Memory B cell (primary cell): Measurements from ENCODE around the gene FIBCD1.

Source experiments
- ATAC-seq: fragments of 150-1000 bp; cut with Tn5 transposase; 2 replicates; pipeline ENCODE4 v1.10.0; 2021; ENCODE audit warnings: low read depth, mild to moderate bottlenecking, moderate library complexity
- DNase-seq, 2 donors: peaks; one replicate each; pipeline ENCODE4 v3.0.0; 2022; ENCODE audit warnings: low spot score in 2 of 2
- H3K27ac Mint-ChIP-seq: one replicate; pipeline ENCODE4 v1.8.0; 2022; ENCODE audit warnings: mild to moderate bottlenecking, moderate library complexity, mixed read lengths
- H3K27me3 Mint-ChIP-seq: one replicate; pipeline ENCODE4 v1.8.0; 2022; ENCODE audit warnings: mixed read lengths
- H3K36me3 Mint-ChIP-seq: one replicate; pipeline ENCODE4 v1.8.0; 2022; ENCODE audit warnings: mild to moderate bottlenecking, mixed read lengths
- H3K4me1 Mint-ChIP-seq: one replicate; pipeline ENCODE4 v1.8.0; 2022; ENCODE audit warnings: mixed read lengths
- H3K4me3 Mint-ChIP-seq: one replicate; pipeline ENCODE4 v1.8.0; 2022; ENCODE audit warnings: mild to moderate bottlenecking, moderate library complexity, mixed read lengths
- H3K9me3 Mint-ChIP-seq: one replicate; pipeline ENCODE4 v1.8.0; 2022; ENCODE audit warnings: mixed read lengths

FIBCD1 gene

DNA sequence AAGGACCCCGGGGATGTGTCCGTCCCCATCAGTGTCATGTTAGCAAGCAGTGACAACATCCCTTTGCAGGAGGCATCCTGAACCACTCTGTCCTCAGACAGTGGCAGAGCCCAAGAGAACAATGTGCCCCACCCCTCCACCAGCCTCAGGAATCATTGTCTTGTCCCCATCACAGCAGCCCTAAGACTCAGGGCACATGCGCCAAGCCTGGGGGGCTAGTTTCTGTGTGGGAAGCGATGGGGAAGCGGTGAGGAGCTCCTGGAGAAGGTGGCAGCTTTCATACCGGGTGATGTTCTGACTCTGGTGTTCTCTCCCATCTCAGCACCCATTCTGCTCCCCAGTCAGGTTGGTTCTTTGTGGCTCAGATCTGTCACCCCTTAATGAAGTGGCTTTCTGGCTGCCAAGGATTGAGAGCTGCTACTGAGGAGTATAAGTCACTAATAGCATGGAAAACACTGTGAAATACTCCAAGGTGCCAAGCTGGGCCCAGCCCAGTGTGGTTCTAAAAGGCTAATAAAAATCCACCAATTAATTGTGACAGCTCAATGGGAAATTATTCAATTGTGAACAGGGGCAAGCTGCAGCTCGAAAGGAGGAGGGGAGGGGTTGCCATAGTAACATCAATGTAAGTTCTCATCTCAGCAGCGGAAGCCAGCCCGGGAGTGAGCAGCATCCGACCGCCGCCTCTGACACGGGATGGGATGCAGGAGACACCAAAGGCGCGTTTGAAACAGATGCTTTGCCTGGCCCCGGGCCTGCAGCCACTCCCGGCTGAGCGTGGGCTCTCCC is 47.2 kb downstream of the FIBCD1 start:
- Mint-ChIP-seq H3K27me3 (no peaks in the 10 kb centered on the region), H3K27ac (no peak overlapping the region), H3K4me3 (no peak overlapping the region), H3K4me1 (no peaks in the 10 kb centered on the region), H3K36me3 (peaks cover 10% of the 10 kb centered on the region), H3K9me3 (no peaks in the 10 kb centered on the region)
- ATAC-seq (no peak), DNase-seq (no peak)

DNA sequence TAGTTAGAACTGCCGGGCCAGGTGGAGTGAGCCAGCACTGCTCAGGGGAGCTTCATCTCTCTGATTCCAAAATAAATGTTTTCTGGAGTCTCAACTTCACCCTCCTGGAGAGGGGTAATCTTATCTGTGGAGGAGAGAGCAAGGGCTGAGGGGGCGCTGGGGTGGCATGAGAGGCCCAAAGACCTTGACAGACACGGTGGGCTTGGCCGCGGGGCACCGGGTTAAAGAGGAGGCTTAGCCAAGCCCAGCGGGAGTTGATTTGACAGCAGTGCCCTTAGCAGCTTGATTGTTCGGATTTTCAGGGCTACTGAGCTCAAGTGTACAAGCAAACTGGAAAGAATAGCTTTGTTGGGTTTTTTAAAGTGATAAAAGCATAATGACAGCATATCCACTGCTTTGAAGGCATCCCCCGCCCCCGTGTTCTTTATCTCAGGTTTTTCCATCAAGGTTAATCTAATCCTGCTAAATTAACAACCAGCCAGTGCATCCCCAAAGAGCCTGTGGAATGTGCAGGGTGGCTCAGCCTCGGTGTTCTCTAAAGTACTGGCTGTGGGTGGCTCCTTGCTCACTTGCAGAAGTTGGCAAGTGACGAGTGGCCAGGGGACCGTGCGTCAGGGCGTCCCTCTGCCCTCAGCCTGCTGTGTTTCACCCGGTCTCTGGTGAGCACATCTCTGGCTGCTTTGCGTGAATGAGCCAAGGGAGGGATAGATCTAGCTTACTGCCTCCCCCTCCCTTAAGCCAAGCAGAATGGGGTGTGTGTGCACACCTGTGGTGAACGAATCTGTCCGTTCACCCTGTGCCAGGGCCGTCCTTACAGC is 48.0 kb downstream of the FIBCD1 start:
- no peak for DNase-seq
- H3K9me3 Mint-ChIP-seq, result no peaks in the 10 kb centered on the region
- peaks cover 12% of the 10 kb centered on the region for H3K36me3 Mint-ChIP-seq
- H3K27me3 Mint-ChIP-seq, result no peaks in the 10 kb centered on the region
- H3K4me1 Mint-ChIP-seq, result no peaks in the 10 kb centered on the region
- H3K4me3 Mint-ChIP-seq, result no peak overlapping the region
- H3K27ac Mint-ChIP-seq, result no peak overlapping the region
- ATAC-seq, result no peak

DNA sequence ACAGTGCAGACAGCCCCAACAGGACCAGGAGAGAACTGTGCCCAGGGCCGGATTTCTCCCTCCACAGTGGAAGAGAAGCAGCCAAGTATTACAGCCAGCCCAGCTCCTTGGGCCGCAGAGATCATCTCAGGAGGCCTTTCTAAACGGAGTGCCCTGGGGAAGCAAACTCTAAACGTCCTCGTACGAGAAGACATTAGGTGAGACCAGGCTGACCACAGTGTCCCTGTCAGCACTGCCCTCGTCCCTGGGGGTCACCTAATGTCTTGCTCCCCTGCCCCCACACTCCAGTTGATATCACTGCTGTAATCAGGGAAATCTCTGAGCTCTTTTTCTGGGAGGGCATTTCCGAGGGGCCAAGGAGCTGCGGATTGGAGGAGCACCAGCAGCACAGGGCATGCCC is 48.9 kb downstream of the FIBCD1 start:
- Mint-ChIP-seq H3K27ac (no peak overlapping the region), H3K9me3 (no peaks in the 10 kb centered on the region), H3K4me1 (no peaks in the 10 kb centered on the region), H3K4me3 (no peak overlapping the region), H3K36me3 (peaks cover 16% of the 10 kb centered on the region), H3K27me3 (no peaks in the 10 kb centered on the region)
- DNase-seq (no peak), ATAC-seq (no peak)

DNA sequence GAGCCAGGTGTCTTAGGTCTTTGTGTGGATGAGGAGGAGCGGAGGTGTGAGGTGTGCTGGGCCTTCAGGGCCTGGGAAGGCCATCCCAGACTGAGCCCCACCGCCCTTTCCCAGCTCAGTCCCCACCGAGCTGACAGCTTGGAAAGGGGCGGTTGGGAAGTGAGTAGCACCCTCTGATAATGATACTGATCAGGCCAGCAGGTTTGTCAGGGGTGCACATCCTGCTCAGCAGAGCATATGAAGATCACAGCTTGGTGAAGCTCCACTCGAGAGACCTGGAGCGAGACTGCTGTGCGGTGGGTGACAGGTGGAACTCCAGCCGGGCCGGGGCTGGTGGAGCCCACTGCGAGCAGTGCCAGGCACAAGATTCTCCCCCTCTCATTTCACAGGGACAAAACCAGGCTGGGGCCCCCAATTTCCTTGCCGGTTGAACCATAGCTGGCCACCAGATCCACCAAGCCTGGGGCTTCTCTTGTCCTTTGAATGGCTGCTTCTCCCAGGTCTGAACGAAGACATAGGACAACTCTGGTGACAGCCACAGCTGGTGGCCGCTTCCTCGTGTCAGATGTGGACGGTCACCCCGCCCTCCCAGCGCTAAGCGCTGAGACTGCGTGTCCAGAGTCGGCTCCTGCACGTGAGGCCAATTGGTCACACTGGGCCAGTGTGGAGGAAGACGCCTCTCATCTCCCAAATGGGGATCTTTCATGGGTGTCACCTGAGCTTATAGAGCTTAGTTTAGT is 50.7 kb downstream of the FIBCD1 start:
- Mint-ChIP-seq H3K4me3 (no peak overlapping the region), H3K4me1 (no peaks in the 10 kb centered on the region), H3K36me3 (peaks cover 17% of the 10 kb centered on the region), H3K9me3 (no peaks in the 10 kb centered on the region), H3K27ac (no peak overlapping the region), H3K27me3 (no peaks in the 10 kb centered on the region)
- DNase-seq (no peak), ATAC-seq (no peak)

DNA sequence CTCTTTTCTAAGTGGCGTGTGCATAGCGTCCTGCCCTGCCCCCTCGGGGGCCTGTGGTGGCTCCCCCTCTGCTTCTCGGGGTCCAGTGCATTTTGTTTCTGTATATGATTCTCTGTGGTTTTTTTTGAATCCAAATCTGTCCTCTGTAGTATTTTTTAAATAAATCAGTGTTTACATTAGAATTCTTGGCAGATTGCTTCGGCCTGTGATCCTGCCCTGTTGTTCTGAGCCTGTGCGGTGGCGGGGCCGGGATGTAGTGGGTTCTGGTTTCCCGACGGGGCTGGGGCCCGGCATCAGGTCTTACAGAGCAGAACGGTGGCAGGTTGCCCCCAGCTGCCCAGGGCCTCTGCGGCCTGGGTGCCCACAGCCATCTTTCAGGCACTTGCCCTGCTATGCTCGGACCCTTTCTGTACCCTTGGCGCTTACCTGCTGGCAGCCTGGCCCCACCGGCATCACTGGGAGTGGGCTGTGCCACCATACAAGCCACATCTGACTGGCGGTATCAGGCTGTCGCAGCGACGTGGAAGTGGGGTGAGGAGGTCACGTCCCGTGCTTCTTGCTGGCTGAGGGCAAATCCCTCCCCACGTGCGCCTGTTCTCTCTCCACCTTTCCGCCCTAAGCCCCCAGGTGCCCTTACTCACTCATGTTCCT is 51.4 kb downstream of the FIBCD1 start:
- Mint-ChIP-seq H3K9me3 (no peaks in the 10 kb centered on the region), H3K4me3 (no peak overlapping the region), H3K4me1 (no peaks in the 10 kb centered on the region), H3K27me3 (no peaks in the 10 kb centered on the region), H3K27ac (no peak overlapping the region), H3K36me3 (peaks cover 15% of the 10 kb centered on the region)
- DNase-seq (no peak), ATAC-seq (no peak)

DNA sequence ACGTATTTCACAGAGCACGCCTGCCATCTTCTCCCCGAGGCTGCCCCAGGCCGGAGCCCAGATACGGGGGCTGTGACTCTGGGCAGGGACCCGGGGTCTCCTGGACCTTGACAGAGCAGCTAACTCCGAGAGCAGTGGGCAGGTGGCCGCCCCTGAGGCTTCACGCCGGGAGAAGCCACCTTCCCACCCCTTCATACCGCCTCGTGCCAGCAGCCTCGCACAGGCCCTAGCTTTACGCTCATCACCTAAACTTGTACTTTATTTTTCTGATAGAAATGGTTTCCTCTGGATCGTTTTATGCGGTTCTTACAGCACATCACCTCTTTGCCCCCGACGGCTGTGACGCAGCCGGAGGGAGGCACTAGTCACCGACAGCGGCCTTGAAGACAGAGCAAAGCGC is 52.1 kb downstream of the FIBCD1 start:
- Mint-ChIP-seq H3K4me3 (no peak overlapping the region), H3K4me1 (no peaks in the 10 kb centered on the region), H3K36me3 (peaks cover 15% of the 10 kb centered on the region), H3K9me3 (no peaks in the 10 kb centered on the region), H3K27ac (no peak overlapping the region), H3K27me3 (no peaks in the 10 kb centered on the region)
- ATAC-seq (no peak), DNase-seq (no peak)

DNA sequence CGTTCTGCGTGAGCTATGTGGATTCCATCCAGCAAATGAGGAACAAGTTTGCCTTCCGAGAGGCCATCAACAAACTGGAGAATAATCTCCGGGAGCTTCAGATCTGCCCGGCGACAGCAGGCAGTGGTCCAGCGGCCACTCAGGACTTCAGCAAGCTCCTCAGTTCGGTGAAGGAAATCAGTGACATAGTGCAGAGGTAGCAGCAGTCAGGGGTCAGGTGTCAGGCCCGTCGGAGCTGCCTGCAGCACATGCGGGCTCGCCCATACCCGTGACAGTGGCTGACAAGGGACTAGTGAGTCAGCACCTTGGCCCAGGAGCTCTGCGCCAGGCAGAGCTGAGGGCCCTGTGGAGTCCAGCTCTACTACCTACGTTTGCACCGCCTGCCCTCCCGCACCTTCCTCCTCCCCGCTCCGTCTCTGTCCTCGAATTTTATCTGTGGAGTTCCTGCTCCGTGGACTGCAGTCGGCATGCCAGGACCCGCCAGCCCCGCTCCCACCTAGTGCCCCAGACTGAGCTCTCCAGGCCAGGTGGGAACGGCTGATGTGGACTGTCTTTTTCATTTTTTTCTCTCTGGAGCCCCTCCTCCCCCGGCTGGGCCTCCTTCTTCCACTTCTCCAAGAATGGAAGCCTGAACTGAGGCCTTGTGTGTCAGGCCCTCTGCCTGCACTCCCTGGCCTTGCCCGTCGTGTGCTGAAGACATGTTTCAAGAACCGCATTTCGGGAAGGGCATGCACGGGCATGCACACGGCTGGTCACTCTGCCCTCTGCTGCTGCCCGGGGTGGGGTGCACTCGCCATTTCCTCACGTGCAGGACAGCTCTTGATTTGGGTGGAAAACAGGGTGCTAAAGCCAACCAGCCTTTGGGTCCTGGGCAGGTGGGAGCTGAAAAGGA is 53.3 kb downstream of the FIBCD1 start:
- no peaks in the 10 kb centered on the region for H3K4me1 Mint-ChIP-seq
- H3K27ac Mint-ChIP-seq, result no peak overlapping the region
- ATAC-seq (no peak), DNase-seq (no peak)
- H3K36me3 Mint-ChIP-seq, result peaks cover 19% of the 10 kb centered on the region
- no peaks in the 10 kb centered on the region for H3K9me3 Mint-ChIP-seq
- H3K27me3 Mint-ChIP-seq, result no peaks in the 10 kb centered on the region
- H3K4me3 Mint-ChIP-seq, result no peak overlapping the region

DNA sequence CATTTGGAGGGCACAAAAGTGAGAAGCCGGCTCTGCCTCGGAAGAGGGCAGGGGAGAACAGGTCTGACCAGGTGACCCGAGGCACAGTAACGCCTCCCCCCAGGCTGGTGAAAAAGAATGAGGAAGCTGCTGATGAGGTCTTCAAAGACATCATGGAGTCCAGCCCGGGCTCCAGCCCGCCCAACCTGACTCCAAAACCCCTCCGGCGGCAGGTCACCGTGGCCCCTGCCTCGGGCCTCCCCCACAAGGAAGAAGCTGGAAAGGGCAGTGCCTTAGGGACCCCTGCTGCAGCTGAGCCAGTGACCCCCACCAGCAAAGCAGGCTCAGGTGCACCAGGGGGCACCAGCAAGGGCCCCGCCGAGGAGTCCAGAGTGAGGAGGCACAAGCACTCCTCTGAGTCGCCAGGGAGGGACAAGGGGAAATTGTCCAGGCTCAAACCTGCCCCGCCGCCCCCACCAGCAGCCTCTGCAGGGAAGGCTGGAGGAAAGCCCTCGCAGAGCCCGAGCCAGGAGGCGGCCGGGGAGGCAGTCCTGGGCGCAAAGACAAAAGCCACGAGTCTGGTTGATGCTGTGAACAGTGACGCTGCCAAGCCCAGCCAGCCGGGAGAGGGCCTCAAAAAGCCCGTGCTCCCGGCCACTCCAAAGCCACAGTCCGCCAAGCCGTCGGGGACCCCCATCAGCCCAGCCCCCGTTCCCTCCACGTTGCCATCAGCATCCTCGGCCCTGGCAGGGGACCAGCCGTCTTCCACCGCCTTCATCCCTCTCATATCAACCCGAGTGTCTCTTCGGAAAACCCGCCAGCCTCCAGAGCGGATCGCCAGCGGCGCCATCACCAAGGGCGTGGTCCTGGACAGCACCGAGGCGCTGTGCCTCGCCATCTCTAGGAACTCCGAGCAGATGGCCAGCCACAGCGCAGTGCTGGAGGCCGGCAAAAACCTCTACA is 54.2 kb downstream of the FIBCD1 start:
- H3K36me3 Mint-ChIP-seq, result peaks cover 19% of the 10 kb centered on the region
- ATAC-seq, result no peak
- H3K27me3 Mint-ChIP-seq, result no peaks in the 10 kb centered on the region
- no peaks in the 10 kb centered on the region for H3K9me3 Mint-ChIP-seq
- no peak for DNase-seq
- H3K4me1 Mint-ChIP-seq, result no peaks in the 10 kb centered on the region
- H3K27ac Mint-ChIP-seq, result no peak overlapping the region
- H3K4me3 Mint-ChIP-seq, result no peak overlapping the region

DNA sequence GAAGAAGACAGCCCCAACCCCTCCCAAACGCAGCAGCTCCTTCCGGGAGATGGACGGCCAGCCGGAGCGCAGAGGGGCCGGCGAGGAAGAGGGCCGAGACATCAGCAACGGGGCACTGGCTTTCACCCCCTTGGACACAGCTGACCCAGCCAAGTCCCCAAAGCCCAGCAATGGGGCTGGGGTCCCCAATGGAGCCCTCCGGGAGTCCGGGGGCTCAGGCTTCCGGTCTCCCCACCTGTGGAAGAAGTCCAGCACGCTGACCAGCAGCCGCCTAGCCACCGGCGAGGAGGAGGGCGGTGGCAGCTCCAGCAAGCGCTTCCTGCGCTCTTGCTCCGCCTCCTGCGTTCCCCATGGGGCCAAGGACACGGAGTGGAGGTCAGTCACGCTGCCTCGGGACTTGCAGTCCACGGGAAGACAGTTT is 54.9 kb downstream of the FIBCD1 start:
- DNase-seq (no peak), ATAC-seq (no peak)
- Mint-ChIP-seq H3K27me3 (no peaks in the 10 kb centered on the region), H3K27ac (no peak overlapping the region), H3K9me3 (no peaks in the 10 kb centered on the region), H3K4me1 (no peaks in the 10 kb centered on the region), H3K4me3 (no peak overlapping the region), H3K36me3 (peaks cover 24% of the 10 kb centered on the region)

DNA sequence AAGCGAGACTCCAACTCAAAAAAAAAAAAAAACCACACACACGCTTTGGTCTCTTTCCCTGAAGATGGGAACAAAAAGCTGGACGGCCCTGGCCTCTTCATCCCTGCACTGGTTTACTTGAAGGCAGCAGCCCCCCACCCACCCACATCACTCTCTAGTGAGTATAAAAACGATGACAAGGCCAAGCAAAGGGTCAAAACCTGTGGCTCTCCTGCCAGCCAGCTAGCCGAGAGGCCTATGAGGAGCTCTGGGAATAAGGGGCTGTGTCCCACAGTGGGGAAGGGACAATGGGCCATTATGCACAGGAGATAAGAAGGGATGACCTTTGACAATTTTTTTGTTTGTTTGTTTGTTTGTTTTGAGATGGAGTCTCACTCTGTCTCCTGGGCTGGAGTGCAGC is 55.6 kb downstream of the FIBCD1 start:
- Mint-ChIP-seq H3K27me3 (no peaks in the 10 kb centered on the region), H3K4me1 (no peaks in the 10 kb centered on the region), H3K27ac (no peak overlapping the region), H3K36me3 (peaks cover 25% of the 10 kb centered on the region), H3K4me3 (no peak overlapping the region), H3K9me3 (no peaks in the 10 kb centered on the region)
- ATAC-seq (no peak), DNase-seq (no peak)

DNA sequence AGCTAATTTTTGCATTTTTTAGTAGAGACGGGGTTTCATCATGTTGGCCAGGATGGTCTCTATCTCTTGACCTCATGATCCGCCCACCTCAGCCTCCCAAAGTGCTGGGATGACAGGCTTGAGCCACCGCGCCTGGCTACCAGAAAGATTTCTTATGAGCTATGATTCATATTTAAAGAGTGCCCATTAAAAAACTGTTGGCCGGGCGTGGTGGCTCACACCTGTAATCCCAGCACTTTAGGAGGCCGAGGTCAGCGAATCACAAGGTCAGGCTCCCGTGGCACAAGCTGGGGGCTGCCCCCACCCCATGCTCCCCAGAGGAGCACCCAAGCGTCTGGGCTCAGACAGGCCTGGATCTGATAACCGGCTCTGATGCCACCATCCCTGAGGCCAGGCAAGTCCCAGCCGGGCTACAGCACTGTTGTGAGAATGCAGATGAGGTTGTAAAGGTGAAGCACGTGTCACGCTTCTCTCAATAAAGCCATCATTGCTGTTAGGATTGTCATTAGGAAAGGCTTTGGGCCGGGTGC is 56.3 kb downstream of the FIBCD1 start:
- H3K27ac Mint-ChIP-seq, result no peak overlapping the region
- H3K9me3 Mint-ChIP-seq, result no peaks in the 10 kb centered on the region
- H3K4me1 Mint-ChIP-seq, result no peaks in the 10 kb centered on the region
- H3K4me3 Mint-ChIP-seq, result no peak overlapping the region
- DNase-seq (no peak), ATAC-seq (no peak)
- peaks cover 21% of the 10 kb centered on the region for H3K36me3 Mint-ChIP-seq
- H3K27me3 Mint-ChIP-seq, result no peaks in the 10 kb centered on the region

DNA sequence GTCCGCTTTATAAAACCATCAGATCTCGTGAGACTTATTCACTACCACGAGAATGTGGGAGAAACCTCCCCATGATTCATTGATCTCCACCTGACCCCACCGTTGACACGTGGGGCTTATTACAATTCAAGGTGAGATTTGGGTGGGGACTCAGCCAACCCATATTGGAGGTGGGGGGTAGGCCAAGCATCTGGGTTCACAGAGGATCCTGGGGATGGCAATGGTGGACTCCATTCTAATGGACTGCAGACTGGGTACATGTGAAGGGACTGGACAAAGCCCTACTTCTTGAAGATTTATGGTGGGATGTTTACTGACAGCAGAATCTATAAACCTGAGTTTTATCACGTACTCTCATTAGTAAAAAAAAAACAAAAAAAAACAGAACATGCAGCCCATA is 57.5 kb downstream of the FIBCD1 start:
- Mint-ChIP-seq H3K27me3 (no peaks in the 10 kb centered on the region), H3K36me3 (peaks cover 23% of the 10 kb centered on the region), H3K27ac (no peak overlapping the region), H3K9me3 (no peaks in the 10 kb centered on the region), H3K4me1 (no peaks in the 10 kb centered on the region), H3K4me3 (no peak overlapping the region)
- no peak for ATAC-seq
- DNase-seq, result no peak
